Calu3 (cell line): ENCODE results near the gene TTLL9. TPM values are rescaled to one million over a fixed set of nuclear protein-coding genes. Genes with fewer than 3 reads are reported as not detected.

Source experiments
- BruUV-seq: library from RNA; stranded (reverse); fragments of 400-500 nt; replicated peaks from 2 replicates; lab custom pipeline; 2021; lab: Mats Ljungman, UMichigan
- CTCF ChIA-PET: fragments of 300-600 bp; sonication (Branson Sonifier 250); formaldehyde crosslinking; loops from one replicate; lab custom pipeline; 2022; ENCODE audit warnings: antibody characterized with exemption; lab: Charles Lee
- DNase-seq: peaks from one replicate; pipeline ENCODE4 v3.0.0; 2022
- H3K27ac Mint-ChIP-seq: one replicate; pipeline ENCODE4 v1.8.0; 2022; ENCODE audit warnings: mixed read lengths; ENCODE audit not compliant: unreplicated experiment
- H3K27me3 Mint-ChIP-seq: one replicate; pipeline ENCODE4 v1.8.0; 2022; ENCODE audit warnings: mixed read lengths; ENCODE audit not compliant: unreplicated experiment
- H3K36me3 Mint-ChIP-seq: one replicate; pipeline ENCODE4 v1.8.0; 2022; ENCODE audit warnings: mild to moderate bottlenecking, moderate library complexity, mixed read lengths; ENCODE audit not compliant: insufficient read depth, unreplicated experiment
- H3K4me1 Mint-ChIP-seq: one replicate; pipeline ENCODE4 v1.8.0; 2022; ENCODE audit warnings: mild to moderate bottlenecking, low read depth, mixed read lengths; ENCODE audit not compliant: unreplicated experiment
- H3K4me3 Mint-ChIP-seq: one replicate; pipeline ENCODE4 v1.8.0; 2022; ENCODE audit warnings: mild to moderate bottlenecking, low read depth, moderate library complexity, mixed read lengths; ENCODE audit not compliant: unreplicated experiment
- H3K9me3 Mint-ChIP-seq: one replicate; pipeline ENCODE4 v1.8.0; 2022; ENCODE audit warnings: low read depth, mixed read lengths; ENCODE audit not compliant: unreplicated experiment
- CTCF ChIP-seq: fragments of 200-600 bp; IDR thresholded peaks from one replicate; pipeline ENCODE4 v1.8.0; 2022; ENCODE audit warnings: antibody characterized with exemption; ENCODE audit not compliant: unreplicated experiment
- intact Hi-C: fragments of 100-400 bp; cut with micrococcal nuclease; formaldehyde crosslinking; loops from one replicate; pipeline ENCODE4 v1.10.0; 2022; ENCODE audit not compliant: unreplicated experiment
- total RNA-seq: library from RNA; stranded (reverse); gene quantifications from 2 replicates; pipeline ENCODE4 v1.2.3, GENCODE V29; 2022

Gene TTLL9
- total RNA-seq, 1 experiment from 2014 or later: not detected

GRCh38 chr20:31956556-31957526, 86.4 kb downstream of the TTLL9 start:
- H3K27me3 Mint-ChIP-seq: peaks cover 87% of the 10 kb centered on the region
- TF ChIP-seq CTCF: no peak

GRCh38 chr20:31962761-31963160, 92.3 kb downstream of the TTLL9 start:
- Mint-ChIP-seq H3K27ac (no peak overlapping the region), H3K27me3 (peaks cover 97% of the 10 kb centered on the region), H3K36me3 (no peaks in the 10 kb centered on the region), H3K9me3 (no peaks in the 10 kb centered on the region), H3K4me3 (no peak overlapping the region), H3K4me1 (no peaks in the 10 kb centered on the region)
- TF ChIP-seq CTCF: no peak
- no peak for DNase-seq
- CTCF ChIA-PET: interaction anchor here (0.6 kb wide), 1 partner anchor 11 kb away, joined by 3 read pairs; the partner anchor contains the start of gene PDRG1
- intact Hi-C loops: no loop called here
- no TSS peak for BruUV-seq

More at GRCh38 chr20:31956556-31957526, 86.4 kb downstream of the TTLL9 start:
- H3K27ac Mint-ChIP-seq: no peak overlapping the region
- no peaks in the 10 kb centered on the region for H3K4me1 Mint-ChIP-seq
- DNase-seq: no peak
- BruUV-seq: no TSS peak
- peaks cover 3% of the 10 kb centered on the region for H3K36me3 Mint-ChIP-seq
- CTCF ChIA-PET: interaction anchor here (1.1 kb wide), 1 partner anchor 61 kb away, joined by 3 read pairs; no protein-coding TSS in a partner anchor
- intact Hi-C loops: loop anchor here (10.0 kb wide), 1 partner anchor 698 kb away; no protein-coding TSS in a partner anchor
- H3K4me3 Mint-ChIP-seq: no peak overlapping the region
- no peaks in the 10 kb centered on the region for H3K9me3 Mint-ChIP-seq

DNA sequence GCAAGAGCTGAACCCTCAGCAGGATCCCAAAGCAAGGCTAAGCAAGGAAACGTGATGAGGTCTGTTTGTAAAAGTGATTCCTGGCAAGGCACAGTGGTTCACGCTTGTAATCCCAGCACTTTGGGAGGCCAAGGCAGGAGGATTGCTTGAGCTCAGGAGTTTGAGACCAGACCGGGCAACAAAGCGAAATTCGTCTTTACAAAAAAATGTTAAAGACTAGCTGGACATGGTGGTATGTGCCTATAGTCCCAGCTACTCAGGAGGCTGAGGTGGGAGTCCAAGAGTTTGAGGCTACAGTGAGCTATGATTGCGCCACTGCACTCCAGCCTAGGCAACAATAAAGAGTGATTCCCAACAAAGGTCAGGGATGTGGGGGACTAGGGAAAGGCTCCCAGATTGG, 93.5 kb downstream of the TTLL9 start:
- no peak overlapping the region for H3K4me3 Mint-ChIP-seq
- no peak overlapping the region for H3K27ac Mint-ChIP-seq
- intact Hi-C loops: no loop called here
- H3K4me1 Mint-ChIP-seq: no peaks in the 10 kb centered on the region
- no peaks in the 10 kb centered on the region for H3K36me3 Mint-ChIP-seq
- no TSS peak for BruUV-seq
- TF ChIP-seq CTCF: no peak
- peaks cover 100% of the 10 kb centered on the region for H3K27me3 Mint-ChIP-seq
- H3K9me3 Mint-ChIP-seq: no peaks in the 10 kb centered on the region
- CTCF ChIA-PET: interaction anchor here (0.6 to 1.4 kb wide), 3 partner anchors 9 to 72 kb away, joined by 3 read pairs; no protein-coding TSS in a partner anchor
- no peak for DNase-seq

DNA sequence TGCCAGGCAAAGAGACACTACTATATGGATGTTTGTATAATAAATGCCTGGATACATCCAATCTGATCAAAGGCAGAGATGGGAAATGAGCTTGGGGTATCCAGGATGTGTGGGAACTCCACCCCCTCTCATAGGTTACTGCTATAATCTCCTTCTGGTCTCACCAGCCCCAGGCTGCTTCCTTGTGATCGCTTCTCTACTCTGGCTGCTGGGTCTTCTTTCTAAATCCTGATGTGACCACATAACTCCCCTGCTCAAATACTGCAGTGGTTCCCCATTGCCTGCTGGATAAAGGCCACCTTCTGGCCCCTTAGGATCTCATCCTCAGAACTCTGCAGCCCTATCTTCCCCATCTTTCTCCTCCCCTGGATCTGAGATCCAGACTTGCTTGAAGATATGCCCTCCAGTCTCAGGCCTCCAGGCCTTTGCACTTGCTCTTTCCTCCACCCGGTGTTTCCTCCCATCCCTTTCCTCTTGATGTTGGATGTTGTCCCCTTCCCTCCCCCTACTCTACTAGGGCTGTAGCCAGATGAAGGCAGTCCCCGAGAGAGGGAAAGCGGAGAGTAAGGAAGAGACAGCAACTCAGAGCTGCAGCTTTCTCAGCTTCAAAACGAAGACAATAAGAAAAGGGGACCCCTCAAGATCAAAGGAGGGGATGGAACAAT, 96.7 kb downstream of the TTLL9 start:
- Mint-ChIP-seq H3K27me3 (peaks cover 100% of the 10 kb centered on the region), H3K9me3 (no peaks in the 10 kb centered on the region), H3K4me1 (no peaks in the 10 kb centered on the region), H3K36me3 (no peaks in the 10 kb centered on the region), H3K4me3 (no peak overlapping the region), H3K27ac (no peak overlapping the region)
- no TSS peak for BruUV-seq
- CTCF ChIA-PET: interaction anchor here (0.7 kb wide), 1 partner anchor 491 kb away, joined by 3 read pairs; no protein-coding TSS in a partner anchor
- intact Hi-C loops: no loop called here
- no peak for DNase-seq
- no peak for TF ChIP-seq CTCF
